HepG2 (cell line): Measurements from ENCODE around the gene OLFM1. TPM values are rescaled to one million over a fixed set of nuclear protein-coding genes. Genes with fewer than 3 reads are reported as not detected.

ENCODE experiments used
- ATAC-seq: fragments of 200-7000 bp; cut with Tn5 transposase; 3 replicates; pipeline ENCODE4 v1.9.1; 2020; ENCODE audit warnings: mild to moderate bottlenecking, moderate library complexity
- BruUV-seq: library from RNA; stranded (reverse); fragments of 400-500 nt; replicated peaks from 2 replicates; lab custom pipeline; 2021; lab: Mats Ljungman, UMichigan
- CTCF ChIA-PET: fragments of 300-600 bp; formaldehyde crosslinking; extraction: SDS; loops from one replicate; lab custom pipeline; 2021; ENCODE audit warnings: low total read pairs, inconsistent platforms, low intra/inter-chr PET ratio; lab: Yijun Ruan, JAX
- POLR2A ChIA-PET: fragments of 350-600 bp; sonication (Branson Sonifier 250); formaldehyde crosslinking; loops from one replicate; lab custom pipeline; 2020; ENCODE audit warnings: antibody characterized with exemption, inconsistent platforms; lab: Yijun Ruan, JAX
- DNase-seq: peaks from one replicate; pipeline ENCODE4 v3.0.0-alpha.2; 2015; ENCODE audit warnings: low spot score
- FAIRE-seq: peaks from 3 replicates; lab custom pipeline; 2011; peaks lifted over from hg19 to GRCh38; lab: Jason Lieb, UNC
- H2AFZ ChIP-seq: one replicate; pipeline ENCODE4 v1.6.1; 2011; ENCODE audit warnings: low read length, inconsistent platforms
- H3K27ac ChIP-seq: fragments of 300-600 bp; 3 replicates; pipeline ENCODE4 v1.8.0; 2011; ENCODE audit warnings: mixed run types, mild to moderate bottlenecking, mixed read lengths, low read length, inconsistent platforms; ENCODE audit not compliant: insufficient read depth; ENCODE audit errors: extremely low read length
- H3K27me3 ChIP-seq, 2 experiments: fragments of 200-600 bp in 1 of 2; 2 replicates in 1 of 2; 3 replicates in 1 of 2; pipeline versions ENCODE4 v1.6.0 to v1.8.0; 2011; ENCODE audit warnings: low read length in 2 of 2, mild to moderate bottlenecking in 2 of 2, moderate library complexity in 2 of 2, inconsistent platforms in 1 of 2; ENCODE audit not compliant: insufficient read depth in 2 of 2, control insufficient read depth in 1 of 2
- H3K36me3 ChIP-seq, 2 experiments: fragments of 200-600 bp in 1 of 2; replicated peaks in 1 of 2; 2 replicates in 1 of 2; 3 replicates in 1 of 2; pipeline versions ENCODE4 v1.5.1 to v1.8.0; 2011; ENCODE audit warnings: low read length in 2 of 2, inconsistent platforms in 1 of 2; ENCODE audit not compliant: insufficient read depth in 2 of 2, control insufficient read depth in 1 of 2
- H3K4me1 ChIP-seq: 2 replicates; pipeline ENCODE4 v1.5.1; 2012; ENCODE audit warnings: low read length, inconsistent platforms; ENCODE audit not compliant: insufficient read depth
- H3K4me2 ChIP-seq: 2 replicates; pipeline ENCODE4 v1.6.0; 2011; ENCODE audit warnings: low read depth, low read length, inconsistent platforms
- H3K4me3 ChIP-seq, 3 experiments: fragments of 200-600 bp in 1 of 3; sonication (generic), shearing (Covaris generic) in 1 of 3; replicated peaks in 1 of 3; 2 replicates each; pipeline ENCODE4 v1.5.1; 2011 to 2016; ENCODE audit warnings: low read length in 3 of 3, inconsistent platforms in 2 of 3, low read depth in 2 of 3, mild to moderate bottlenecking in 2 of 3, control low read depth in 1 of 3, mixed read lengths in 1 of 3; ENCODE audit not compliant: insufficient read depth in 1 of 3
- H3K79me2 ChIP-seq: one replicate; pipeline ENCODE4 v1.6.1; 2011; ENCODE audit warnings: low read length, inconsistent platforms; ENCODE audit not compliant: insufficient read depth
- H3K9ac ChIP-seq: 2 replicates; pipeline ENCODE4 v1.6.0; 2011; ENCODE audit warnings: mild to moderate bottlenecking, low read depth, low read length, inconsistent platforms; ENCODE audit not compliant: insufficient read depth
- H3K9me3 ChIP-seq: 2 replicates; pipeline ENCODE4 v1.5.1; 2012; ENCODE audit warnings: mild to moderate bottlenecking, low read length
- H4K20me1 ChIP-seq: 2 replicates; pipeline ENCODE4 v1.6.0; 2011; ENCODE audit warnings: inconsistent platforms, mild to moderate bottlenecking, low read length, moderate library complexity; ENCODE audit not compliant: insufficient read depth
- ADNP ChIP-seq: sonication (generic); formaldehyde crosslinking; IDR thresholded peaks from 2 replicates; pipeline ENCODE4 v1.4.0; 2020; ENCODE audit warnings: missing genetic modification reagents
- HHEX ChIP-seq: IDR thresholded peaks from 2 replicates; pipeline ENCODE4 v1.6.1; 2016; ENCODE audit warnings: control low read depth
- ZHX2 ChIP-seq, 2 experiments: sonication (generic) in 1 of 2; formaldehyde crosslinking in 1 of 2; IDR thresholded peaks; 2 replicates each; pipeline versions ENCODE4 v1.6.1 to v1.9.0; 2014 to 2022; ENCODE audit warnings: antibody characterized with exemption in 1 of 2, borderline replicate concordance in 1 of 2, inconsistent platforms in 1 of 2, low read depth in 1 of 2, missing genetic modification reagents in 1 of 2
- ZNF10 ChIP-seq: sonication (generic); formaldehyde crosslinking; IDR thresholded peaks from 2 replicates; pipeline ENCODE4 v1.4.0; 2020; ENCODE audit warnings: mild to moderate bottlenecking, low read depth, missing genetic modification reagents, borderline replicate concordance
- ZNF276 ChIP-seq: sonication (generic); formaldehyde crosslinking; IDR thresholded peaks from 2 replicates; pipeline ENCODE4 v1.4.0; 2020; ENCODE audit warnings: mild to moderate bottlenecking, low read depth, missing genetic modification reagents
- ZNF343 ChIP-seq: sonication (generic); formaldehyde crosslinking; IDR thresholded peaks from 2 replicates; pipeline ENCODE4 v1.4.0; 2020; ENCODE audit warnings: mild to moderate bottlenecking, missing genetic modification reagents
- ZNF841 ChIP-seq: sonication (generic); formaldehyde crosslinking; IDR thresholded peaks from 2 replicates; pipeline ENCODE4 v1.8.1; 2023; ENCODE audit warnings: missing genetic modification reagents, borderline replicate concordance
- ZNF883 ChIP-seq: sonication (generic); formaldehyde crosslinking; IDR thresholded peaks from 2 replicates; pipeline ENCODE4 v1.5.1; 2020; ENCODE audit warnings: mild to moderate bottlenecking, missing genetic modification reagents; ENCODE audit errors: not compliant biosample characterization
- WGBS: methylation state at CpG from one replicate; pipeline ENCODE4 v1.1.6; 2017; ENCODE audit warnings: low lambda C conversion rate; 5-methylcytosine and 5-hydroxymethylcytosine counted together
- in situ Hi-C: cut with HindIII; loops from 2 replicates; pipeline ENCODE4 v1.10.0; 2017; ENCODE audit warnings: low pct_unique_long_range_greater_than_20kb; ENCODE audit not compliant: extremely low pct_ligation_motif_present
- intact Hi-C: fragments of 100-400 bp; cut with micrococcal nuclease; formaldehyde crosslinking; loops from one replicate; pipeline ENCODE4 v1.10.0; 2022; ENCODE audit not compliant: unreplicated experiment
- polyA plus RNA-seq, 8 experiments: library from polyadenylated mRNA; depleted of rRNA in 3 of 8; stranded (reverse) in 7 of 8; unstranded in 1 of 8; fragments of >200 nt; fragmentation: Illumina TruSeq in 4 of 8; extraction: Trizol in 4 of 8; gene quantifications; 2 replicates each; pipeline versions ENCODE4 v1.2.1 to v1.2.3, GENCODE V29; 2011 to 2016; ENCODE audit warnings: low read depth in 4 of 8, missing spikeins in 1 of 8, mixed read lengths in 1 of 8; ENCODE audit not compliant: insufficient read depth in 1 of 8
- total RNA-seq, 5 experiments: library from RNA; depleted of rRNA; stranded (reverse); fragments of >200 nt; fragmentation: Illumina TruSeq; extraction: Trizol; gene quantifications; 2 replicates each; pipeline ENCODE4 v1.2.3, GENCODE V29; 2016; ENCODE audit warnings: low read depth in 1 of 5
- TF ChIP-seq, protein P1 (sequence below): fragments of 450-650 bp; IDR thresholded peaks from 2 replicates; pipeline ENCODE4 v1.6.1; 2016
- TF ChIP-seq, protein P2 (sequence below): sonication (generic); formaldehyde crosslinking; IDR thresholded peaks from 2 replicates; pipeline ENCODE4 v1.8.0; 2022; ENCODE audit warnings: missing genetic modification reagents, mild to moderate bottlenecking, borderline replicate concordance

Gene OLFM1
- total and polyA plus RNA-seq, 2 of the 13 experiments (the other 11 are each of a cell fraction or from before 2014, with no cell fraction given) = not detected

GRCh38 chr9:135110416-135110815 lies 22.9 kb downstream of the OLFM1 start:
- POLR2A ChIA-PET = no interaction called here
- Histone ChIP-seq H3K4me3 (no peak overlapping the region), H3K9ac (no peak overlapping the region), H3K27ac (no peak overlapping the region), H3K36me3 (no peaks in the 10 kb centered on the region), H3K27me3 (peaks cover 29 to 84% of the 10 kb centered on the region in 2 experiments), H3K4me2 (no peak overlapping the region), H2AFZ (no peak overlapping the region), H4K20me1 (peaks cover 2% of the 10 kb centered on the region; the same call in 1 of the 2 replicates), H3K79me2 (no peaks in the 10 kb centered on the region), H3K4me1 (no peaks in the 10 kb centered on the region), H3K9me3 (no peaks in the 10 kb centered on the region)
- TF ChIP-seq ZNF343 (CRISPR knock-in tag) (no peak), ZNF10 (CRISPR knock-in tag) (no peak), ZNF841 (CRISPR knock-in tag) (no peak), HHEX (CRISPR knock-in tag) (no peak), ADNP (CRISPR knock-in tag) (no peak), ZHX2 (IDR thresholded peaks at IDR 0.05; ENCODE audit: low read depth) (no peak), ZHX2 (CRISPR knock-in tag; IDR thresholded peaks at IDR 0.05; ENCODE audit: borderline replicate concordance) (no peak), ZNF883 (no peak), ZNF276 (CRISPR knock-in tag) (no peak)
- TF ChIP-seq, protein P1, sequence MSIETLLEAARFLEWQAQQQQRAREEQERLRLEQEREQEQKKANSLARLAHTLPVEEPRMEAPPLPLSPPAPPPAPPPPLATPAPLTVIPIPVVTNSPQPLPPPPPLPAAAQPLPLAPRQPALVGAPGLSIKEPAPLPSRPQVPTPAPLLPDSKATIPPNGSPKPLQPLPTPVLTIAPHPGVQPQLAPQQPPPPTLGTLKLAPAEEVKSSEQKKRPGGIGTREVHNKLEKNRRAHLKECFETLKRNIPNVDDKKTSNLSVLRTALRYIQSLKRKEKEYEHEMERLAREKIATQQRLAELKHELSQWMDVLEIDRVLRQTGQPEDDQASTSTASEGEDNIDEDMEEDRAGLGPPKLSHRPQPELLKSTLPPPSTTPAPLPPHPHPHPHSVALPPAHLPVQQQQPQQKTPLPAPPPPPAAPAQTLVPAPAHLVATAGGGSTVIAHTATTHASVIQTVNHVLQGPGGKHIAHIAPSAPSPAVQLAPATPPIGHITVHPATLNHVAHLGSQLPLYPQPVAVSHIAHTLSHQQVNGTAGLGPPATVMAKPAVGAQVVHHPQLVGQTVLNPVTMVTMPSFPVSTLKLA = no peak
- TF ChIP-seq, protein P2, sequence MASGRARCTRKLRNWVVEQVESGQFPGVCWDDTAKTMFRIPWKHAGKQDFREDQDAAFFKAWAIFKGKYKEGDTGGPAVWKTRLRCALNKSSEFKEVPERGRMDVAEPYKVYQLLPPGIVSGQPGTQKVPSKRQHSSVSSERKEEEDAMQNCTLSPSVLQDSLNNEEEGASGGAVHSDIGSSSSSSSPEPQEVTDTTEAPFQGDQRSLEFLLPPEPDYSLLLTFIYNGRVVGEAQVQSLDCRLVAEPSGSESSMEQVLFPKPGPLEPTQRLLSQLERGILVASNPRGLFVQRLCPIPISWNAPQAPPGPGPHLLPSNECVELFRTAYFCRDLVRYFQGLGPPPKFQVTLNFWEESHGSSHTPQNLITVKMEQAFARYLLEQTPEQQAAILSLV (CRISPR knock-in tag) = no peak
- no TSS peak for BruUV-seq
- intact Hi-C loops = no loop called here
- DNase-seq (no peak), ATAC-seq (no peak), FAIRE-seq (no peak)
- CTCF ChIA-PET = no interaction called here
- in situ Hi-C loops = no loop called here
- WGBS = 8% methylated on average over 13 of the region's 14 CpGs
